ENCODE data around the gene LAMC1.

- TF ChIP-seq CTCF (conservative IDR thresholded peaks at IDR 0.05; ENCODE audit: low read depth, low read length) (no peak), EZH2 (IDR thresholded peaks at IDR 0.05; ENCODE audit: low read length, unreplicated experiment) (no peak)
These were observed 163.6 kb downstream of the LAMC1 start for GRCh38 chr1:183186841-183187240.

Measured in PC-3 (cell line).